Measurements from ENCODE around the gene OR52W1. TPM values are rescaled to one million over a fixed set of nuclear protein-coding genes. Genes with fewer than 3 reads are reported as not detected.

The OR52W1 gene
- total RNA-seq, result not detected
- long read RNA-seq, donor 1, result 0 reads
- long read RNA-seq, donor 2, result 0 reads

- ATAC-seq, result no peak
- TF ChIP-seq, protein P1, sequence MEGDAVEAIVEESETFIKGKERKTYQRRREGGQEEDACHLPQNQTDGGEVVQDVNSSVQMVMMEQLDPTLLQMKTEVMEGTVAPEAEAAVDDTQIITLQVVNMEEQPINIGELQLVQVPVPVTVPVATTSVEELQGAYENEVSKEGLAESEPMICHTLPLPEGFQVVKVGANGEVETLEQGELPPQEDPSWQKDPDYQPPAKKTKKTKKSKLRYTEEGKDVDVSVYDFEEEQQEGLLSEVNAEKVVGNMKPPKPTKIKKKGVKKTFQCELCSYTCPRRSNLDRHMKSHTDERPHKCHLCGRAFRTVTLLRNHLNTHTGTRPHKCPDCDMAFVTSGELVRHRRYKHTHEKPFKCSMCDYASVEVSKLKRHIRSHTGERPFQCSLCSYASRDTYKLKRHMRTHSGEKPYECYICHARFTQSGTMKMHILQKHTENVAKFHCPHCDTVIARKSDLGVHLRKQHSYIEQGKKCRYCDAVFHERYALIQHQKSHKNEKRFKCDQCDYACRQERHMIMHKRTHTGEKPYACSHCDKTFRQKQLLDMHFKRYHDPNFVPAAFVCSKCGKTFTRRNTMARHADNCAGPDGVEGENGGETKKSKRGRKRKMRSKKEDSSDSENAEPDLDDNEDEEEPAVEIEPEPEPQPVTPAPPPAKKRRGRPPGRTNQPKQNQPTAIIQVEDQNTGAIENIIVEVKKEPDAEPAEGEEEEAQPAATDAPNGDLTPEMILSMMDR (IDR thresholded peaks at IDR 0.05), result no peak
Observed at GRCh38 chr11:6199174-6199810, at the start of gene OR52W1. OR52W1 (plus strand) TSS chr11:6199224; CDS start chr11:6199224, 0 bp downstream.

DNA sequence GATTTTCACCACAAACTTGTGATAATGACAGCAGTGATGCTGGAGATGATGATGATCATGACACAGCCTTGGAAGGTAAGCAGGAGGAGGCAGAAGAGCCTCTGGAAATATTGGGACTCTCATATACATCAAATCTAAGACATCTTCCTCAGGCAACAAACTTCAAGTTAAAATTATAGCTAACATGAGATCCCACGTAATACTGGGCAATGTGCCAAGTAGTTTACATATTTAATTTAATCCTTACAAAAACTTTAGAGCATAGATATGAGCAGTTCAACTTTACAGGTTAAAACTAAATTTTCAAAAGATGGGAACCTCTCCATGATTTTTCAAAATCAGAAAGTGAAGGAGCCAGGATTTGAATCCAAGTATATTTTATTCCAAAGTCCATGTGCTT lies 47.9 kb upstream of the OR52W1 start:
- ATAC-seq (no peak), DNase-seq (no peak)
- TF ChIP-seq, protein P1 (IDR thresholded peaks at IDR 0.05), result no peak
- intact Hi-C loops (cut with DNase I, micrococcal nuclease), result no loop called here
- H3K4me1 ChIP-seq (ENCODE audit: low read depth), result no peaks in the 10 kb centered on the region
- no peaks in the 10 kb centered on the region for H3K9me3 ChIP-seq
- H3K4me3 ChIP-seq, result no peak overlapping the region
- H3K36me3 ChIP-seq (ENCODE audit: low read depth), result no peaks in the 10 kb centered on the region

More at GRCh38 chr11:6199174-6199810, at the start of gene OR52W1:
- H3K9me3 ChIP-seq, result no peaks in the 10 kb centered on the region
- H3K36me3 ChIP-seq (ENCODE audit: low read depth), result no peaks in the 10 kb centered on the region
- no peaks in the 10 kb centered on the region for H3K4me1 ChIP-seq (ENCODE audit: low read depth)
- H3K4me3 ChIP-seq, result no peak within 1 kb of the TSS
- DNase-seq, result no peak
- intact Hi-C loops (cut with DNase I, micrococcal nuclease), result no loop called here

- Histone ChIP-seq H3K4me3 (no peak overlapping the region), H3K4me1 (ENCODE audit: low read depth) (no peaks in the 10 kb centered on the region), H3K9me3 (no peaks in the 10 kb centered on the region), H3K36me3 (ENCODE audit: low read depth) (no peaks in the 10 kb centered on the region)
- ATAC-seq (no peak), DNase-seq (no peak)
- TF ChIP-seq, protein P1 (IDR thresholded peaks at IDR 0.05), result no peak
- intact Hi-C loops (cut with DNase I, micrococcal nuclease), result no loop called here
Observed at GRCh38 chr11:6152126-6152525, 46.9 kb upstream of the OR52W1 start.

- TF ChIP-seq, protein P1 (IDR thresholded peaks at IDR 0.05), result no peak
- Histone ChIP-seq H3K9me3 (no peaks in the 10 kb centered on the region), H3K4me1 (ENCODE audit: low read depth) (no peaks in the 10 kb centered on the region), H3K36me3 (ENCODE audit: low read depth) (no peaks in the 10 kb centered on the region), H3K4me3 (no peak overlapping the region)
- ATAC-seq, result no peak
- intact Hi-C loops (cut with DNase I, micrococcal nuclease), result no loop called here
- no peak for DNase-seq
Observed at GRCh38 chr11:6156628-6157359, 42.2 kb upstream of the OR52W1 start.

- TF ChIP-seq, protein P1 (IDR thresholded peaks at IDR 0.05), result no peak
- no peak within 1 kb of the TSS for H3K4me3 ChIP-seq
- no peaks in the 10 kb centered on the region for H3K4me1 ChIP-seq (ENCODE audit: low read depth)
- DNase-seq (no peak), ATAC-seq (no peak)
- intact Hi-C loops (cut with DNase I, micrococcal nuclease), result no loop called here
- no peaks in the 10 kb centered on the region for H3K36me3 ChIP-seq (ENCODE audit: low read depth)
- no peaks in the 10 kb centered on the region for H3K9me3 ChIP-seq
Observed at GRCh38 chr11:6170226-6170625, 28.8 kb upstream of the OR52W1 start, which contains the start of gene OR52B2. OR52B2 (minus strand) TSS chr11:6170326; CDS start chr11:6170326, 0 bp downstream.

Data from mucosa of descending colon (tissue), 3 donors.